K562 (cell line): ENCODE measurements around the gene LSM14B. TPM values are rescaled to one million over a fixed set of nuclear protein-coding genes. Genes with fewer than 3 reads are reported as not detected.

Experiments used
- ATAC-seq: fragments of 200-7000 bp; cut with Tn5 transposase; 3 replicates; pipeline ENCODE4 v1.9.1; 2020; ENCODE audit warnings: moderate library complexity
- BruUV-seq: library from RNA; stranded (reverse); fragments of 400-500 nt; replicated peaks from 2 replicates; lab custom pipeline; 2021; lab: Mats Ljungman, UMichigan
- CTCF ChIA-PET: fragments of 300-600 bp; formaldehyde crosslinking; extraction: SDS; loops from one replicate; lab custom pipeline; 2021; ENCODE audit warnings: low intra/inter-chr PET ratio; lab: Yijun Ruan, JAX
- POLR2A ChIA-PET: fragments of 300-600, 350-650 bp; sonication (Branson Sonifier 250); formaldehyde crosslinking; extraction: SDS; loops from one replicate; lab custom pipeline; 2021; ENCODE audit warnings: antibody characterized with exemption, inconsistent platforms; lab: Yijun Ruan, JAX
- DNase-seq, 4 experiments: peaks; one replicate each; pipeline versions ENCODE4 v3.0.0 to v3.0.0-alpha.2; 2011 to 2018; ENCODE audit warnings: low spot score in 3 of 4, mixed read lengths in 3 of 4; ENCODE audit errors: extremely low read depth in 1 of 4
- FAIRE-seq: peaks from 2 replicates; lab custom pipeline; 2011; peaks lifted over from hg19 to GRCh38; lab: Jason Lieb, UNC
- H2AFZ ChIP-seq: 2 replicates; pipeline ENCODE4 v1.6.0; 2011; ENCODE audit warnings: low read depth, low read length, control low read depth, inconsistent platforms
- H3K27ac ChIP-seq: fragments of 200-600 bp; 3 replicates; pipeline ENCODE4 v1.8.0; 2011; ENCODE audit warnings: low read depth, mild to moderate bottlenecking, control low read depth, inconsistent platforms, low read length, moderate library complexity, mixed read lengths; ENCODE audit errors: extremely low read depth
- H3K27me3 ChIP-seq, 2 experiments: fragments of 300-600 bp in 1 of 2; 2 replicates in 1 of 2; 3 replicates in 1 of 2; pipeline versions ENCODE4 v1.6.0 to v1.8.0; 2011; ENCODE audit warnings: inconsistent platforms in 2 of 2, low read length in 2 of 2, mild to moderate bottlenecking in 1 of 2, mixed read lengths in 1 of 2, moderate library complexity in 1 of 2; ENCODE audit not compliant: control insufficient read depth in 2 of 2, insufficient read depth in 2 of 2
- H3K36me3 ChIP-seq: fragments of 300-600 bp; 3 replicates; pipeline ENCODE4 v1.8.0; 2011; ENCODE audit warnings: mild to moderate bottlenecking, low read length, inconsistent platforms; ENCODE audit not compliant: control insufficient read depth, insufficient read depth
- H3K4me1 ChIP-seq, 2 experiments: fragments of 200-600 bp in 1 of 2; replicated peaks in 1 of 2; 2 replicates in 1 of 2; 3 replicates in 1 of 2; pipeline versions ENCODE4 v1.5.1 to v1.8.0; 2011; ENCODE audit warnings: inconsistent platforms in 2 of 2, low read length in 2 of 2, mild to moderate bottlenecking in 1 of 2, mixed read lengths in 1 of 2, moderate library complexity in 1 of 2; ENCODE audit not compliant: control insufficient read depth in 2 of 2, insufficient read depth in 2 of 2
- H3K4me2 ChIP-seq: 2 replicates; pipeline ENCODE4 v1.6.1; 2011; ENCODE audit warnings: low read length, control low read depth, inconsistent platforms, mixed read lengths; ENCODE audit not compliant: insufficient read depth
- H3K4me3 ChIP-seq: fragments of 200-600 bp; sonication (generic), shearing (Covaris generic); 2 replicates; pipeline ENCODE4 v1.5.1; 2016; ENCODE audit warnings: control low read depth, inconsistent platforms
- H3K79me2 ChIP-seq: fragments of 200-600 bp; 3 replicates; pipeline ENCODE4 v1.8.0; 2011; ENCODE audit warnings: low read length, inconsistent platforms; ENCODE audit not compliant: control insufficient read depth, insufficient read depth
- H3K9ac ChIP-seq, 2 experiments: 2 replicates each; pipeline versions ENCODE4 v1.6.0 to v1.6.1; 2011; ENCODE audit warnings: low read depth in 2 of 2, low read length in 2 of 2, control low read depth in 1 of 2, inconsistent platforms in 1 of 2, mild to moderate bottlenecking in 1 of 2, mixed read lengths in 1 of 2; ENCODE audit not compliant: insufficient read depth in 1 of 2
- H3K9me1 ChIP-seq: one replicate; pipeline ENCODE4 v1.6.0; 2011; ENCODE audit warnings: inconsistent platforms, mild to moderate bottlenecking, low read length, moderate library complexity; ENCODE audit not compliant: control insufficient read depth, insufficient read depth
- H3K9me3 ChIP-seq: replicated peaks from 2 replicates; pipeline ENCODE4 v1.5.1; 2011; ENCODE audit warnings: low read depth, low read length, inconsistent platforms; ENCODE audit not compliant: control insufficient read depth, insufficient read depth
- H4K20me1 ChIP-seq: replicated peaks from 2 replicates; pipeline ENCODE4 v1.6.1; 2011; ENCODE audit warnings: low read length, inconsistent platforms, mixed read lengths; ENCODE audit not compliant: control insufficient read depth, insufficient read depth
- BMI1 ChIP-seq: fragments of 150-350 bp; IDR thresholded peaks from 2 replicates; pipeline ENCODE4 v1.6.1; 2014; ENCODE audit warnings: low read length
- CBX1 ChIP-seq: sonication (generic); IDR thresholded peaks from 2 replicates; pipeline ENCODE4 v1.6.1; 2016; ENCODE audit warnings: antibody characterized with exemption, low read depth, mild to moderate bottlenecking
- MCM7 ChIP-seq, 2 experiments: fragments of 450-650 bp; IDR thresholded peaks; 2 replicates each; pipeline ENCODE4 v1.6.1; 2016 to 2018
- OTX1 ChIP-seq: fragments of 450-650 bp; formaldehyde crosslinking; IDR thresholded peaks from 2 replicates; pipeline ENCODE4 v1.4.0; 2022; ENCODE audit warnings: mild to moderate bottlenecking
- POLR2G ChIP-seq: fragments of 200-400 bp; formaldehyde crosslinking; IDR thresholded peaks from 2 replicates; pipeline ENCODE4 v1.6.1; 2017; ENCODE audit warnings: low read depth, mild to moderate bottlenecking, antibody characterized with exemption, low read length, moderate library complexity
- SMAD3 ChIP-seq: fragments of 450-650 bp; formaldehyde crosslinking; conservative IDR thresholded peaks from 2 replicates; pipeline ENCODE4 v1.4.0; 2020; ENCODE audit warnings: mild to moderate bottlenecking
- TAF9B ChIP-seq: fragments of 450-650 bp; IDR thresholded peaks from 2 replicates; pipeline ENCODE4 v1.6.1; 2018; ENCODE audit warnings: mild to moderate bottlenecking; ENCODE audit not compliant: partially characterized antibody
- XRCC5 ChIP-seq: fragments of 200-400 bp; formaldehyde crosslinking; IDR thresholded peaks from 2 replicates; pipeline ENCODE4 v1.6.1; 2017; ENCODE audit warnings: low read depth, mild to moderate bottlenecking, low read length
- WGBS: fragments of 100-300 bp; shearing (Covaris generic); methylation state at CpG from one replicate; pipeline ENCODE4 v1.1.6; 2016; ENCODE audit warnings: low coverage, mixed read lengths; ENCODE audit not compliant: insufficient coverage; ENCODE audit errors: missing lambda C conversion rate; 5-methylcytosine and 5-hydroxymethylcytosine counted together
- in situ Hi-C: fragments of 300-500 bp; cut with MboI; formaldehyde crosslinking; loops from 4 replicates; pipeline ENCODE4 v1.15.0; 2018; ENCODE audit warnings: inconsistent platforms, mixed read lengths
- intact Hi-C: fragments of 100-400 bp; cut with micrococcal nuclease; formaldehyde crosslinking; loops from 2 replicates; pipeline ENCODE4 v1.14.2; 2022
- polyA plus RNA-seq, 8 experiments: library from polyadenylated mRNA; depleted of rRNA in 4 of 8; stranded (reverse) in 5 of 8; unstranded in 3 of 8; fragments of >200 nt; fragmentation: Nextera tagmentation in 2 of 8; fragmentation: Illumina TruSeq in 1 of 8; extraction: Ambion mirVana in 2 of 8; extraction: Trizol in 1 of 8; gene quantifications; 2 replicates each; pipeline versions ENCODE4 v1.2.1 to v1.2.3, GENCODE V29; 2011 to 2014; ENCODE audit warnings: inconsistent platforms in 1 of 8, missing spikeins in 1 of 8
- total RNA-seq, 7 experiments: library from RNA; depleted of rRNA in 6 of 7; stranded (reverse); fragments of >200 nt in 6 of 7; fragmentation: Illumina TruSeq in 2 of 7; extraction: Trizol in 2 of 7; gene quantifications; 2 replicates each; pipeline versions ENCODE4 v1.2.1 to v1.2.3, GENCODE V29; 2011 to 2021; ENCODE audit warnings: low replicate concordance in 1 of 7
- TF ChIP-seq, protein P1 (sequence below): fragments of 450-650 bp; IDR thresholded peaks from one replicate; pipeline ENCODE4 v1.6.1; 2018; ENCODE audit warnings: mild to moderate bottlenecking, moderate library complexity; ENCODE audit not compliant: partially characterized antibody
- TF ChIP-seq, protein P2 (sequence below): fragments of 250-450 bp; sonication (Bioruptor Pico); IDR thresholded peaks from 2 replicates; pipeline ENCODE4 v1.8.0; 2021; ENCODE audit warnings: borderline replicate concordance, mild to moderate bottlenecking, moderate library complexity; ENCODE audit not compliant: poor library complexity, severe bottlenecking
- TF ChIP-seq, protein P3 (sequence below), 2 experiments: fragments of 450-650 bp in 1 of 2; sonication (generic) in 1 of 2; formaldehyde crosslinking in 1 of 2; IDR thresholded peaks; 2 replicates each; pipeline versions ENCODE4 v1.7.1 to v1.9.0; 2016 to 2022; ENCODE audit warnings: inconsistent platforms in 1 of 2, mild to moderate bottlenecking in 1 of 2, missing genetic modification reagents in 1 of 2

LSM14B gene
- total and polyA plus RNA-seq, 9 of the 15 experiments (the other 6 are each of a cell fraction or from before 2014, with no cell fraction given), result 0.66 to 36.0 (median 20.2) TPM

GRCh38 chr20:62126141-62126540 lies 3.9 kb downstream of the LSM14B start:
- Histone ChIP-seq H3K9me3 (no peaks in the 10 kb centered on the region), H3K4me3 (no peak overlapping the region), H3K9ac (0 out of 4 replicates have a peak overlapping the region, but pooled peaks of 1 of the 2 experiments have one; percentile 26), H3K79me2 (peaks cover 34% of the 10 kb centered on the region), H2AFZ (no peak overlapping the region), H4K20me1 (peaks cover 22% of the 10 kb centered on the region), H3K27me3 (no peaks in the 10 kb centered on the region), H3K36me3 (peaks cover 78% of the 10 kb centered on the region), H3K4me1 (peaks cover 9 to 22% of the 10 kb centered on the region in 2 experiments; a peak in 4 of 5 replicates), H3K4me2 (no peak overlapping the region), H3K9me1 (no peaks in the 10 kb centered on the region), H3K27ac (no peak overlapping the region; the same call in 2 of the 3 replicates)
- ATAC-seq, result no peak
- BruUV-seq, result no TSS peak
- 95% methylated on average over 16 of the region's 20 CpGs for WGBS
- in situ Hi-C loops, result no loop called here
- intact Hi-C loops, result no loop called here
- no peak for TF ChIP-seq OTX1 (CRISPR knock-in tag)
- no peak for TF ChIP-seq TAF9B
- TF ChIP-seq, protein P1, sequence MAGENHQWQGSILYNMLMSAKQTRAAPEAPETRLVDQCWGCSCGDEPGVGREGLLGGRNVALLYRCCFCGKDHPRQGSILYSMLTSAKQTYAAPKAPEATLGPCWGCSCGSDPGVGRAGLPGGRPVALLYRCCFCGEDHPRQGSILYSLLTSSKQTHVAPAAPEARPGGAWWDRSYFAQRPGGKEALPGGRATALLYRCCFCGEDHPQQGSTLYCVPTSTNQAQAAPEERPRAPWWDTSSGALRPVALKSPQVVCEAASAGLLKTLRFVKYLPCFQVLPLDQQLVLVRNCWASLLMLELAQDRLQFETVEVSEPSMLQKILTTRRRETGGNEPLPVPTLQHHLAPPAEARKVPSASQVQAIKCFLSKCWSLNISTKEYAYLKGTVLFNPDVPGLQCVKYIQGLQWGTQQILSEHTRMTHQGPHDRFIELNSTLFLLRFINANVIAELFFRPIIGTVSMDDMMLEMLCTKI, result no peak
- TF ChIP-seq POLR2G, result no peak
- TF ChIP-seq BMI1, result no peak
- TF ChIP-seq, protein P2, sequence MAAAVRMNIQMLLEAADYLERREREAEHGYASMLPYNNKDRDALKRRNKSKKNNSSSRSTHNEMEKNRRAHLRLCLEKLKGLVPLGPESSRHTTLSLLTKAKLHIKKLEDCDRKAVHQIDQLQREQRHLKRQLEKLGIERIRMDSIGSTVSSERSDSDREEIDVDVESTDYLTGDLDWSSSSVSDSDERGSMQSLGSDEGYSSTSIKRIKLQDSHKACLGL (CRISPR knock-in tag), result no peak
- no peak for TF ChIP-seq SMAD3 (CRISPR knock-in tag)
- TF ChIP-seq XRCC5, result no peak
- TF ChIP-seq, protein P3, sequence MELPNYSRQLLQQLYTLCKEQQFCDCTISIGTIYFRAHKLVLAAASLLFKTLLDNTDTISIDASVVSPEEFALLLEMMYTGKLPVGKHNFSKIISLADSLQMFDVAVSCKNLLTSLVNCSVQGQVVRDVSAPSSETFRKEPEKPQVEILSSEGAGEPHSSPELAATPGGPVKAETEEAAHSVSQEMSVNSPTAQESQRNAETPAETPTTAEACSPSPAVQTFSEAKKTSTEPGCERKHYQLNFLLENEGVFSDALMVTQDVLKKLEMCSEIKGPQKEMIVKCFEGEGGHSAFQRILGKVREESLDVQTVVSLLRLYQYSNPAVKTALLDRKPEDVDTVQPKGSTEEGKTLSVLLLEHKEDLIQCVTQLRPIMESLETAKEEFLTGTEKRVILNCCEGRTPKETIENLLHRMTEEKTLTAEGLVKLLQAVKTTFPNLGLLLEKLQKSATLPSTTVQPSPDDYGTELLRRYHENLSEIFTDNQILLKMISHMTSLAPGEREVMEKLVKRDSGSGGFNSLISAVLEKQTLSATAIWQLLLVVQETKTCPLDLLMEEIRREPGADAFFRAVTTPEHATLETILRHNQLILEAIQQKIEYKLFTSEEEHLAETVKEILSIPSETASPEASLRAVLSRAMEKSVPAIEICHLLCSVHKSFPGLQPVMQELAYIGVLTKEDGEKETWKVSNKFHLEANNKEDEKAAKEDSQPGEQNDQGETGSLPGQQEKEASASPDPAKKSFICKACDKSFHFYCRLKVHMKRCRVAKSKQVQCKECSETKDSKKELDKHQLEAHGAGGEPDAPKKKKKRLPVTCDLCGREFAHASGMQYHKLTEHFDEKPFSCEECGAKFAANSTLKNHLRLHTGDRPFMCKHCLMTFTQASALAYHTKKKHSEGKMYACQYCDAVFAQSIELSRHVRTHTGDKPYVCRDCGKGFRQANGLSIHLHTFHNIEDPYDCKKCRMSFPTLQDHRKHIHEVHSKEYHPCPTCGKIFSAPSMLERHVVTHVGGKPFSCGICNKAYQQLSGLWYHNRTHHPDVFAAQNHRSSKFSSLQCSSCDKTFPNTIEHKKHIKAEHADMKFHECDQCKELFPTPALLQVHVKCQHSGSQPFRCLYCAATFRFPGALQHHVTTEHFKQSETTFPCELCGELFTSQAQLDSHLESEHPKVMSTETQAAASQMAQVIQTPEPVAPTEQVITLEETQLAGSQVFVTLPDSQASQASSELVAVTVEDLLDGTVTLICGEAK (IDR thresholded peaks at IDR 0.05), result no peak
- TF ChIP-seq, protein P3 (CRISPR knock-in tag; IDR thresholded peaks at IDR 0.05), result no peak
- TF ChIP-seq CBX1, result no peak
- no peak for TF ChIP-seq MCM7 (IDR thresholded peaks at IDR 0.05)
- DNase-seq, result no peak
- ChIA-PET POLR2A (interaction anchor here (9.5 kb wide), 1 partner anchor 10 kb away, joined by 78 read pairs; no protein-coding TSS in a partner anchor), CTCF (no interaction called here)
- no peak for FAIRE-seq
